Measurements from ENCODE around the gene AMN1.

GRCh38 chr12:31773223-31773750 is 44.5 kb upstream of the AMN1 start:
- TF ChIP-seq CTCF (IDR thresholded peaks at IDR 0.05; ENCODE audit: low read depth, low read length, poor library complexity, severe bottlenecking) (no peak), EZH2phosphoT487 (IDR thresholded peaks at IDR 0.05; ENCODE audit: borderline replicate concordance, low read length) (no peak)
